SK-N-SH (cell line): ENCODE data around the gene RB1.

Experiments
- CTCF ChIP-seq: fragments of 200-600 bp; sonication (generic); IDR thresholded peaks from 2 replicates; pipeline ENCODE4 v1.6.1; 2017; ENCODE audit warnings: antibody characterized with exemption, mild to moderate bottlenecking, moderate library complexity
- EP300 ChIP-seq, 2 experiments: IDR thresholded peaks; 2 replicates each; pipeline versions ENCODE4 v1.4.0 to v1.6.1; 2012; ENCODE audit warnings: borderline replicate concordance in 1 of 2, low read depth in 1 of 2, low read length in 1 of 2
- EZH2phosphoT487 ChIP-seq: fragments of 200-600 bp; sonication (generic); IDR thresholded peaks from 2 replicates; pipeline ENCODE4 v1.6.1; 2017; ENCODE audit warnings: low read depth, mixed run types, mild to moderate bottlenecking, antibody characterized with exemption, moderate library complexity, borderline replicate concordance
- FOXJ3 ChIP-seq: sonication (generic); formaldehyde crosslinking; IDR thresholded peaks from 2 replicates; pipeline ENCODE4 v1.5.1; 2020; ENCODE audit warnings: mild to moderate bottlenecking, missing genetic modification reagents
- POLR2AphosphoS5 ChIP-seq: IDR thresholded peaks from 2 replicates; pipeline ENCODE4 v1.6.1; 2012; ENCODE audit warnings: low read depth, low read length
- REST ChIP-seq: IDR thresholded peaks from 2 replicates; pipeline ENCODE4 v1.6.1; 2012; ENCODE audit warnings: mild to moderate bottlenecking, low read depth, low read length, moderate library complexity
- RFX5 ChIP-seq: IDR thresholded peaks from 2 replicates; pipeline ENCODE4 v1.6.1; 2012; ENCODE audit warnings: mild to moderate bottlenecking, improper control_type of control experiment, low read length
- RXRA ChIP-seq: IDR thresholded peaks from 2 replicates; pipeline ENCODE4 v1.4.0; 2012; ENCODE audit warnings: low read depth, mild to moderate bottlenecking, borderline replicate concordance
- SIN3A ChIP-seq: IDR thresholded peaks from 2 replicates; pipeline ENCODE4 v1.6.1; 2012; ENCODE audit warnings: low read depth, mild to moderate bottlenecking, low read length, moderate library complexity, borderline replicate concordance
- USF2 ChIP-seq: fragments of 150-350 bp; IDR thresholded peaks from 2 replicates; pipeline ENCODE4 v1.6.1; 2017; ENCODE audit warnings: antibody characterized with exemption, low read length, low read depth, borderline replicate concordance
- ZBTB33 ChIP-seq: IDR thresholded peaks from 2 replicates; pipeline ENCODE4 v1.4.0; 2012; ENCODE audit warnings: low read depth, borderline replicate concordance

- TF ChIP-seq CTCF = no peak
- peak; percentile 53; the same call in 1 of the 2 replicates for TF ChIP-seq REST
- TF ChIP-seq FOXJ3 (CRISPR knock-in tag) = no peak
- TF ChIP-seq EZH2phosphoT487 = no peak
- no peak for TF ChIP-seq ZBTB33
- TF ChIP-seq EP300 (IDR thresholded peaks at IDR 0.05; ENCODE audit: borderline replicate concordance in 1 of 2, low read depth in 1 of 2, low read length in 1 of 2) = peak in 1 of 2 experiments; percentile 47; a peak in 2 of 4 replicates
- peak; percentile 95 for TF ChIP-seq POLR2AphosphoS5
- TF ChIP-seq RFX5 = 0 out of 2 replicates have a peak, but pooled peaks have one; percentile 24
- no peak for TF ChIP-seq RXRA
- TF ChIP-seq USF2 = no peak
- 0 out of 2 replicates have a peak, but pooled peaks have one; percentile 16 for TF ChIP-seq SIN3A
These were observed at the start of gene RB1 for GRCh38 chr13:48303359-48304142.
